Stomach (tissue), 4 donors: ENCODE measurements around the gene RPH3AL.

Experiments
- EP300 ChIP-seq: sonication (generic); formaldehyde crosslinking; IDR thresholded peaks from one replicate; pipeline ENCODE4 v1.6.1; 2017; ENCODE audit warnings: antibody characterized with exemption
- POLR2A ChIP-seq, 4 donors: fragments of 450-650 bp; IDR thresholded peaks; one replicate each; pipeline ENCODE4 v1.6.1; 2016; ENCODE audit warnings: antibody characterized with exemption in 4 of 4, control low read depth in 2 of 4, mild to moderate bottlenecking in 1 of 4, moderate library complexity in 1 of 4
- POLR2AphosphoS5 ChIP-seq, 3 donors: sonication (generic); formaldehyde crosslinking; IDR thresholded peaks; one replicate each; pipeline ENCODE4 v1.6.1; 2016; ENCODE audit warnings: antibody characterized with exemption in 3 of 3
- TF ChIP-seq, protein P1 (sequence below), 7 experiments: fragments of 450-650 bp in 4 of 7; fragments of 200-600 bp in 3 of 7; sonication (generic) in 3 of 7; IDR thresholded peaks; one replicate each; pipeline ENCODE4 v1.5.1; 2016 to 2019; ENCODE audit warnings: antibody characterized with exemption in 7 of 7, control low read depth in 2 of 7, mild to moderate bottlenecking in 1 of 7

DNA sequence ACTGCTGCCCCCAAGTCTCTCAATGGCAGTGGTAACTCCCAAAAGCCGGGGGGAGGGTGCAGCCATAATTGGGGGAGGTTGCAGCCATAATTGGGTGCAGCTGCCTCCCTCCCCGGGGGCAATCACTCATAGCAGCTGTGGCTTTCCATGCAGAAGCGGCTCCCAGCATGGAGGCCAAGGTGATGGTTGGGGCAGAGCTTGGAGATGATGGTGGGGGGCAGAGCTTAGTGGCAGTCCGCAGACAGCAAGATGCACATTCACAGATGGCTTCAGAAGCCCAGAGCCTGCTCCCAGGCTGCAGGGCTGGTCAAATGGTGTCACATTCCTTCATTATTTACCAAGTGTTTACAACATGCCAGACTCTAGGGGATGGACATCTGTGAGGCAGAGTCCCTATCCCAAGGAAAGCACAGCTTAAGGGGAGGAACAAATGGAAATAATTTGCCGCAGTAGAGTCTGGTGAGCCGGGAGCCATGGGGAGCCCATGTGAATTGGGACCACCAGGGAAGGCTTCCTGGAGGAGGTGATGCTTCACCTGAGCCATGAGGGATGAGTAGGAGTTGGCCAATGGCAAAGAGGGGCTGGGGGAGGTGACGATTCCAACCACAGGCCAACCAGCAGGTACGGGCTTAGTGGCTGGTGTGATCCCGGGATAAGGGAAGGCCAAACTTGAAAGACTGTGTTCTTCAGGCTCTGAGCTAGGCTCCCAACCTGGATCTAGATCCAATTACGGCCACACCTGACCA, 179.3 kb downstream of the RPH3AL start:
- TF ChIP-seq, protein P1, sequence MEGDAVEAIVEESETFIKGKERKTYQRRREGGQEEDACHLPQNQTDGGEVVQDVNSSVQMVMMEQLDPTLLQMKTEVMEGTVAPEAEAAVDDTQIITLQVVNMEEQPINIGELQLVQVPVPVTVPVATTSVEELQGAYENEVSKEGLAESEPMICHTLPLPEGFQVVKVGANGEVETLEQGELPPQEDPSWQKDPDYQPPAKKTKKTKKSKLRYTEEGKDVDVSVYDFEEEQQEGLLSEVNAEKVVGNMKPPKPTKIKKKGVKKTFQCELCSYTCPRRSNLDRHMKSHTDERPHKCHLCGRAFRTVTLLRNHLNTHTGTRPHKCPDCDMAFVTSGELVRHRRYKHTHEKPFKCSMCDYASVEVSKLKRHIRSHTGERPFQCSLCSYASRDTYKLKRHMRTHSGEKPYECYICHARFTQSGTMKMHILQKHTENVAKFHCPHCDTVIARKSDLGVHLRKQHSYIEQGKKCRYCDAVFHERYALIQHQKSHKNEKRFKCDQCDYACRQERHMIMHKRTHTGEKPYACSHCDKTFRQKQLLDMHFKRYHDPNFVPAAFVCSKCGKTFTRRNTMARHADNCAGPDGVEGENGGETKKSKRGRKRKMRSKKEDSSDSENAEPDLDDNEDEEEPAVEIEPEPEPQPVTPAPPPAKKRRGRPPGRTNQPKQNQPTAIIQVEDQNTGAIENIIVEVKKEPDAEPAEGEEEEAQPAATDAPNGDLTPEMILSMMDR (IDR thresholded peaks at IDR 0.05): no peak
- TF ChIP-seq EP300 (no peak), POLR2A (IDR thresholded peaks at IDR 0.05) (no peak), POLR2AphosphoS5 (IDR thresholded peaks at IDR 0.05) (no peak)
